HG02610 (cell line): ENCODE measurements around the gene KBTBD13.
"Not testable (repeated sequence)": the region's sequence is repeated elsewhere in the genome, so short reads cannot be mapped to it uniquely, and the experiment has no call there.

ENCODE experiments used
- ATAC-seq: cut with Tn5 transposase; IDR thresholded peaks from one replicate; pipeline ENCODE4 v1.9.1; 2021; ENCODE audit warnings: mild to moderate bottlenecking, moderate library complexity; ENCODE audit not compliant: unreplicated experiment

The KBTBD13 gene

GRCh38 chr15:65076486-65077290, at the start of gene KBTBD13:
Gene KBTBD13 (plus strand): TSS chr15:65076746. CDS start chr15:65076816, 70 bp downstream.
- no peak for ATAC-seq

GRCh38 chr15:65026756-65027155, 49.8 kb upstream of the KBTBD13 start:
- ATAC-seq: no peak

GRCh38 chr15:65027593-65027992, 49.0 kb upstream of the KBTBD13 start:
- ATAC-seq: no peak

DNA sequence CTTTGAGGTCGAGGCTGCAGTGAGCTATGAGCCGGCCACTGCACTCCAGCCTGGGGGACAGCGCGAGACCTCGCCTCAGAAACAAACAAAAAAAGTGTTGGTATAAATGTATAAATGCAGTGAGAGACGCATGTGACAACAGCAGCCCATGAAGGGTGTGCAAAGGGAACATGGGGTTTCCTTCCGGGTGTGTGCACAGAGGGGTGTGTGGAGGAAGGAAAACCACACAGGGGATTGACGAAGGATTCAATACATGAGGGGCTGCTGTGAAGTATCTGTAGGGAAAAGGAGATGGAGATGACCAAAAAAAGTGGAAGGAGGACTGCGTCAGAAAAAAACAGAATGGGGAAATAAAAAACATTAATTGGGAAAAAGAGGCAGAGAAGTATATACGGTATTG, 48.2 kb upstream of the KBTBD13 start:
- ATAC-seq: no peak

DNA sequence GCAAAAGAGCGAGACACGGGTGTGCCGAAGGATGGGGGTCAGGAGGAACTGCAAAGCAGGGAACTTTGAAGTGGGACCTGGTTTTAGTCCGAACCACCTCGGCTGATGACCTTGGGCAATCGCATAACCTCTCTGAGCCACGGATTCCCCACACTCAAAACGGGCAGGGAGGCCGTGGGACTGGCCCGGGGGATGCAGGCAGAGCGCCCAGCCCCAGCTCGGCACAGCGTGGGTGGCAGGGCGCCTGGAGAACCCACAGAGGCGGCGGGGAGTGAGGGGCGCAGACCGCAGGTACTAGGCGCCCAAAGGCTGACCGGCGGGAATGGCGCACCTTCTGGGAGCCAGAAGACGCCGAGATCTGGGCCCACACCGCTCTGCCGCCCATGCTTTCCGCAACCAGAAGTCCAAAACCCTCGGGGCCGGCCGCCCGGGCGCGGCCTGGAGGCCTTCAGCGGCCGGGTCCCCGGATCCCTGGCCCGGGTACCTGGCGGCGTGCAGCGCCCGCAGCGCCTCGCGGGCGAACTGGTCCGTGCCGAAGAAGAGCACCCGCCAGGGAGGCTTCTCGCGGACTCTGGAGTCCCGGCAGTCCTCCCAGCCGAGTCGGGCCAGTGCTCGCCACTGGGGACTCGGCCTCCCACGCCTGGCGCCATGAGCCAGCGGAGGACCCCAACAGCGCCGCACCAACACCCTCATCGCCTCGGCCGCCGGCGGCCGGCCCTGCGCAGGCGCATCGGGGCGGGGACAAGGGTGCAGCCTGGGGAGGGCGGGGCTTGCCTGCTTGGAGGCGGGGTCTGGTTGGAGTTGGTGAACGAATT, 47.4 kb upstream of the KBTBD13 start, which contains the start of gene MTFMT:
Gene MTFMT (minus strand): TSS at position 719 of the 815 bp plus-strand sequence. CDS start 26 bp downstream, at position 693.
- ATAC-seq: peak; percentile 86

DNA sequence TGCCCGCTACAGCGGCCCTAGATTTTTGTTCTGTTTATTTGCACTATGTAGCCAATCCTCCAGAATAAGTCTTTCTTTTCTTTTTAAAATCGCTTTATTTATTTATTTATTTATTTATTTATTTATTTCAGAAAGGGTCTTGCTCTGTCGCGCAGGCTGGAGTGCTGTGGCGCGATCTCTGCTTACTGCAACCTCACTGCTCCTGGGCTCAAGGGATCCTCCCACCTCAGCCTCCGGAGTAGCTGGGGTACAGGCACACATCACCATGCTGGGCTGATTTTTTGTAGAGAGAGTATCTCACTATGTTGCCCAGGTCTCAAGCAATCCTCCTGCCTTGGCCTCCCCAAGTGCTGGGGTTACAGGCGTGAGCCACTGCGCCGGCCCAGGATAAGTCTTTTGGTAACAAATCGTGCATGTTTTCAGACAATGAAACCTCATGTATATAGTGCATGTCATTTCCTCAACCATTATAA, 46.8 kb upstream of the KBTBD13 start:
- ATAC-seq: no peak

DNA sequence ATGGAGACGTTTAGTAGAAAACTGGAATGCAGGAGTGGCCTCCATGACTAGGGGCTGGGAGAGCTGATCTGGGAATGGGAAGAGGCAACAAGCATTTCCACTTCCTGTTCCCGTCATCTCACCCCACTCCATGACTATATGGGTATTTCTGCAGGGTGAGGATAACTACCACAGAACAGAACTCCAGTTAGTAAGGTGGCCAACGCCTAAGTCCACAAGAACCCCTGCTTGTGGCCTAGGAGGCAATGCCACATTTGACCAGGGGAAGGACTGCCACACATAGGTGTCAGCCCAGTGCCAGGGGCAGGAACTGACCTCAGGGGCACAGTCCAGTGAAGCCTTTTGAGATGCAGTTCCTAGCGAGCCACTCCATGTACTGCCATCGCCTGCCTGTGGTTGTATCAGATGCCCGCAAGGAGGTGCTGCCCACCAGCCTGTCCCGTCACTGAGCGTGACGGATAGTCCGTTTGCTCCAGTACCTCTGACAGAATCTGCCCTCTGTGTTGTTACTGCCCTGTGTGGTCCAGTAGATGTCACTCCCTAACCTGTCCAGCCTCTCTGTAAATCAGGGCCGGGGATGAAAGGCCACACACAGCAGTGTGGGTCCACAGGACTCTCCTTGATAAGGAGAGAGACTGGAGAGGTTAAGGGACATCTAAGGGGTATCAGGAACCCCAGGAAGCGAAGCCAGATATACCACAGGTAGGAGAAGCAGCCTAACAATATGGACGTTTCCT, 43.6 kb upstream of the KBTBD13 start:
- ATAC-seq: no peak

- ATAC-seq: no peak
These were observed 42.8 kb upstream of the KBTBD13 start for GRCh38 chr15:65033659-65034269.

GRCh38 chr15:65034719-65035118, 41.8 kb upstream of the KBTBD13 start:
- ATAC-seq: no peak

DNA sequence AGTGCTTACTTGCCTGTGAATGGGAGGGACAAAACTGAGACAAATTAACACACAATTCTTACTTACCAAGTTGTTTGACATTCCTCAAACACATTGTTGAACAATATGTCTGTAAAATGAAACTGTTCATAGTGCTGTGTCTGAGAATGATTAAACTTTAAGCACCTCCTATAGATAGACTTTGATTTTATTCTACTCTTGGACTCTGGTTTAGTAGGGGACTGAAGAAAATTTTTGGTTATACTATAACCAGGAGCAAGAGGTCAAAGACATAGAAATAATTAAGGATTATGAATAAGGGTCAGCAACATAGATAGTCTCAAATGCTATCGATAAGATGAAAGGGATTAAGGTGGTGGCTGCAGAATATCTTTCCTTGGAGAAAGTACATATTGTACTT, 39.2 kb upstream of the KBTBD13 start:
- ATAC-seq: no peak

GRCh38 chr15:65038428-65038827, 38.1 kb upstream of the KBTBD13 start:
- no peak for ATAC-seq

DNA sequence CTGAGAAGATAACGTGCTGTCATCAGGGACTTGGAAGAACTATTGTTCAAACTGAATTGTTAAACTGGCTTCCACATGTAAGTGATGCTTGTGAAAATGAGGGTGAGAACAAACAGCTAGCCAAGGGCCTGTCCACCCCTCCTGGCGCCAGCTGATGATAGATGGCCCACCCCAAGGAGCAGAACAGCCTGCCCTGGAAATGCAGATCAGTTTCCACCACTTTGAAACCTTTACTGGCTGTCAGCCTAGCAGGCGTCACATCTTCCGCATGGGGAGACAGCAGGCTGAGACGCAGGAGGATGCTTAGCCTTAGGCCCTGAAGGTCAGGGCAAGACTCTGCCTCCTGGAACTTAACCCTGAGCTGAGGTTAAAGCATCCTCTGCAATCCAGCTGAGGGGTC, 37.7 kb upstream of the KBTBD13 start:
- ATAC-seq: no peak

GRCh38 chr15:65040461-65040860, 36.1 kb upstream of the KBTBD13 start:
- ATAC-seq: no peak

GRCh38 chr15:65041787-65042186, 34.8 kb upstream of the KBTBD13 start:
- ATAC-seq: no peak

- ATAC-seq: no peak
These were observed 33.7 kb upstream of the KBTBD13 start for GRCh38 chr15:65042776-65043327.

DNA sequence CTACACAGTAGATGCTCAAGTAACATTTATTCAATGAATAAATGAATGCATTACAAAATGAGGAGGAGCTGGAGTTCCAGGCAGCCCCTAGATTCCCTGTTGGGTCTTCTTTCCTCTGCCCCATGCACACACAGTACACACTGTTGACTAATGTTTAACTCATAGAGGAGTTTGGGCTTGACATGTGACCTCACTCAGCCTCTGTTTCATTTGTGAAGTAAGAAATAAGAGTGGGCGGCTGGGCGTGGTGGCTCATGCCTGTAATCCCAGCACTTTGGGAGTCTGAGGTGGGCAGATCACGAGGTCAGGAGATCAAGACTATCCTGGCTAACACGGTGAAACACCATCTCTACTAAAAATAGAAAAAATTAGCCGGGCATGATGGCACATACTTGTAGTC, 32.3 kb upstream of the KBTBD13 start:
- ATAC-seq: not testable (repeated sequence)

- no peak for ATAC-seq
These were observed 31.6 kb upstream of the KBTBD13 start, which contains the start of gene SLC51B for GRCh38 chr15:65044724-65045481. Gene SLC51B (plus strand): TSS chr15:65045387. CDS start chr15:65050005, 4,618 bp downstream.

GRCh38 chr15:65048241-65048640, 28.3 kb upstream of the KBTBD13 start:
- no peak for ATAC-seq

DNA sequence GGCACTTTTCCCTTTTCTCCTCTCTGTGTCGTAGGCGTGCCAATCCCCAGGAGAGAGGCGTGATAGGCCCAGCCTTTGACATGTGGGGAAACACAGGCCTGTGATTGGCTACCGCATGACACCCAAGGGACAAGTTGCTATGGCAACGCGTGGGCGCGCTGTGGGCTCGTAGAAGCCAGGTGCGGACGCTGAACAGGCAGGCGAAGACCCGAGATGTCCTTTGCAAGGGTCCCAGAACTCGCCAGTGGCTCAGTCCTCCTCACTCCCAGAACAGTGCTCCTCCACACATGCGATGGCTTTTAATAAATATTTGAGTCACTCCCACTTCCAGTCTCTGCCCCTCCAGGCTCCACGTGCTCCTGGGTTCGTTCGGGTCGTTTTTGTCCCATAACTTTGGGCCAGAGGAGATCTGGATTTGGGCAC, 27.1 kb upstream of the KBTBD13 start:
- ATAC-seq: peak; percentile 81
